Activated CD4-positive, alpha-beta memory T cell treated with anti-CD3 and anti-CD28 coated beads for 36 hours (primary cell): ENCODE measurements around the gene MMP24OS. TPM values are rescaled to one million over a fixed set of nuclear protein-coding genes. Genes with fewer than 3 reads are reported as not detected.
A peak's percentile ranks its signal among the peaks of the same experiment; 100 is the strongest.
"Not testable (repeated sequence)": the region's sequence is repeated elsewhere in the genome, so short reads cannot be mapped to it uniquely, and the experiment has no call there.

Experiments
- CTCF ChIA-PET: fragments of 350-600 bp; sonication (Branson Sonifier 250); formaldehyde crosslinking; loops from one replicate; lab custom pipeline; 2021; ENCODE audit warnings: antibody characterized with exemption, inconsistent platforms; lab: Charles Lee
- POLR2A ChIA-PET: fragments of 350-600 bp; sonication (Branson Sonifier 250); formaldehyde crosslinking; loops from one replicate; lab custom pipeline; 2021; ENCODE audit warnings: antibody characterized with exemption; lab: Charles Lee
- DNase-seq: peaks from one replicate; pipeline ENCODE4 v3.0.0-alpha.2; 2020
- H3K27ac Mint-ChIP-seq: one replicate; pipeline ENCODE4 v1.8.0; 2021; ENCODE audit warnings: mixed read lengths
- H3K27me3 Mint-ChIP-seq: one replicate; pipeline ENCODE4 v1.8.0; 2021; ENCODE audit warnings: mixed read lengths
- H3K36me3 Mint-ChIP-seq: one replicate; pipeline ENCODE4 v1.8.0; 2021; ENCODE audit warnings: mixed read lengths
- H3K4me1 Mint-ChIP-seq: one replicate; pipeline ENCODE4 v1.8.0; 2021; ENCODE audit warnings: low read depth, mixed read lengths
- H3K4me3 Mint-ChIP-seq: one replicate; pipeline ENCODE4 v1.8.0; 2021; ENCODE audit warnings: mild to moderate bottlenecking, mixed read lengths
- H3K9me3 Mint-ChIP-seq: one replicate; pipeline ENCODE4 v1.8.0; 2021; ENCODE audit warnings: mixed read lengths
- intact Hi-C: fragments of 100-400 bp; cut with micrococcal nuclease; formaldehyde crosslinking; loops from one replicate; pipeline ENCODE4 v1.15.1; 2023
- total RNA-seq, 2 experiments: library from RNA; stranded (reverse); gene quantifications; one replicate each; pipeline ENCODE4 v1.2.3, GENCODE V29; 2021

Gene MMP24OS
- total RNA-seq, 2 experiments from 2014 or later = 35.0 to 38.1 TPM

DNA sequence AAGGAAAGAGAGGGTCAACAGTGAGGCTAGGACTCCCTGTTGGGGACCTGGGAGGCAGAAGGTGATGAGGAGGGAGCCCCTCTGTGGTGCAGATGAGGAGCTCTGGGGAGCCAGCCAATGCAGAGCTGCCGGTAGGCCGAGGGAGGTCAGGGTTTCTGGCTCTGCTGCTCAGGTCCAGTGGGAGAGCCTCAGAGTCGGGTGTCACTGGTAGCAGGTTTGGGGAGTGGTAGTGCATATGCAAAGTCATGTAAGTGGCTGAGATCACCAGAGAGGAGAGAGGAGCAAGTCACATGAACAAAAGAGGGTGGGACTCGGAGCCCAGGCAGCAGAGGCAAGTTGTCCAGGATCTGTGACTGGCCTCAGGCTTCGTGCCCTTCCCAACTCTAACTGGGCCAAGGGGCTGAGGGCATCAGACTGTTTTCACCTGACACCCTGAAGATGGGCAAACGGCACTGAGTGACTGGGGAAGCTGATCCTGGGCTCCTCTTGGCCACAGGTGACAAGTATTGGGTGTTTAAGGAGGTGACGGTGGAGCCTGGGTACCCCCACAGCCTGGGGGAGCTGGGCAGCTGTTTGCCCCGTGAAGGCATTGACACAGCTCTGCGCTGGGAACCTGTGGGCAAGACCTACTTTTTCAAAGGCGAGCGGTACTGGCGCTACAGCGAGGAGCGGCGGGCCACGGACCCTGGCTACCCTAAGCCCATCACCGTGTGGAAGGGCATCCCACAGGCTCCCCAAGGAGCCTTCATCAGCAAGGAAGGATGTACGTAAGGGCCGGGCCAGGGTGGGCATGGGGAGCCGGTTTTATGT is 6.6 kb downstream of the MMP24OS start:
- intact Hi-C loops = no loop called here
- CTCF ChIA-PET = no interaction called here
- no peak overlapping the region for H3K4me3 Mint-ChIP-seq
- no peaks in the 10 kb centered on the region for H3K9me3 Mint-ChIP-seq
- POLR2A ChIA-PET = no interaction called here
- no peak for DNase-seq
- H3K27me3 Mint-ChIP-seq = no peaks in the 10 kb centered on the region
- no peak overlapping the region for H3K27ac Mint-ChIP-seq
- H3K36me3 Mint-ChIP-seq = peaks cover 14% of the 10 kb centered on the region
- H3K4me1 Mint-ChIP-seq = peaks cover 3% of the 10 kb centered on the region

DNA sequence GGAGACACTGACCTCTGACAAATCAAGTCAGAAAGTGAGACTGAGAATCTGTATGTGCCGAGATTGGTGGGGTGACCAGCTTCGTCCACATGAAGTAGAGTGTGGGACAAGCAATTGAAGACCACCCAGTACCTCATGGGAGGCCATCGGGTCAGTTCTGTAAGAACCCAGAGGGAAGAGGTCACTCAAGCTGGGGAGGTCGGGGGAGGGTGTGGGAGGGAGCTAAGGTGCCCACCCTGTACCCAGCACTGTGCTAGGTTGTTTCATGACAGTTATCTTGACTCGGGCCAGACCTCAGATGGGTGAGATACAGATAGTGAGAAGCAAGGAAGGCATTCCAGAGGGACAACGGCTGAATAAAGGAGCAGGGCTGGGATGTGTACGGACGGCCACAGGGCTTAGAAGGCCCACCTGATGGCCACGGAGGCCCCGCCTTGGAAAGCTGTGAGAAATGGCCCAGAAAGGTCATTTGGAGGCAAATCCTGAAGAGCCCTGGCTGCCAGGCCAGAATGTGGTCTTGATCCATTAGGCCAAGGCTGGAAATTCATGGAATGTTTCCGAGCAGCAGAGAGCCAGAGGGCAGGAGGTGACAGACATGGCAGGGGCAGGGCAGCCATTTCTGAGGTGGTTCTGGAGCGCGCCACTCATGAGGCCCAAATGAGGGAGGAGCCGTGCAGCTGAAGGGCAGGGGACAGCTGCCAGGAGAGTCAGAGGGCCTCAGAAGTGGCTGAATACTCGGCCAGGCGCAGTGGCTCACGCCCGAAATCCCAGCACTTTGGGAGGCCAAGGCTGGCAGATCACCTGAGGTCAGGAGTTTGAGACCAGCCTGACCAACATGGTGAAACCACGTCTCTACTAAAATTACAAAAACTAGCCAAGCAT is 7.7 kb downstream of the MMP24OS start:
- H3K27ac Mint-ChIP-seq = no peak overlapping the region
- H3K4me3 Mint-ChIP-seq = no peak overlapping the region
- no peak for DNase-seq
- no peaks in the 10 kb centered on the region for H3K9me3 Mint-ChIP-seq
- H3K27me3 Mint-ChIP-seq = no peaks in the 10 kb centered on the region
- H3K36me3 Mint-ChIP-seq = peaks cover 11% of the 10 kb centered on the region
- intact Hi-C loops = no loop called here
- POLR2A ChIA-PET = no interaction called here
- peaks cover 2% of the 10 kb centered on the region for H3K4me1 Mint-ChIP-seq
- CTCF ChIA-PET = interaction anchor here (0.6 to 2.6 kb wide), 6 partner anchors 7 to 174 kb away, joined by 3 to 21 read pairs (median 4); partner anchors contain the start of genes EDEM2 and MMP24OS

DNA sequence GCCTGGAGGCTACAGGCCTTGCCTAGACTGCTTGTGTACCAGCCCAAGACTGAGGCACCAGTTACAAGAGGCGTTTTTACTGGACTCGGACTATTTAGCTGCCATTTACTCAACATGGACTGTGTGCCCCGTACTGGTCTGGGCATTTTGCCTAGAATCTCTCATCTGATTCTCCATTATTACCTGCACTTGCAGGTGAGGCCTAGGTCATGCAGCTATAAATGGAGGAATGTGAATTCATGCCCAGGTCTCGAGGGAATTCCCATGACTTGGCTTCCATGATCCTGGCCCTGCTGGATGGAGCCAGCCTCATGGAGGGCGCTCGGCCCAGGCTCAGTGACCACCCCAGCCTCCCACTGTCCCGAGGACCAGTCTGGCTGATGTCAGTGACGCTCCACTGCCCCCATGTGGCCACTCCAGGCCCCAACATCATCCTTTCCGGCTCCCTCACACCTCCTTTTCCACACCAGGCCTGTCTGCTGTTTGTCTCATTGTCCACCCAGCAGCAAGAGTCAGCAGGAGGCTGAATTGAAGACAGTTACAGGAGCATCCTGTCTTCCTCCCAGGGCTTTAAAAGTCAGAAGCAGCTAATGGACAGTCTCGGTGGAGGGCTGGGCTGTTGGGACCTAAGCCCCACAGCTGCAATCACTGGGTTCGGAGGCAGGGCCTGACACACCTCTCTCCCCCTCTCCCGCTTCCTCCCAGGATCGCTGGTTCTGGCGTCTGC is 8.7 kb downstream of the MMP24OS start:
- Mint-ChIP-seq H3K27ac (no peak overlapping the region), H3K27me3 (no peaks in the 10 kb centered on the region), H3K4me1 (peaks cover 2% of the 10 kb centered on the region), H3K36me3 (peaks cover 11% of the 10 kb centered on the region), H3K4me3 (no peak overlapping the region), H3K9me3 (no peaks in the 10 kb centered on the region)
- intact Hi-C loops = loop anchor here (2.0 to 10.0 kb wide), 2 partner anchors 124 to 434 kb away; no protein-coding TSS in a partner anchor
- DNase-seq = peak; percentile 65
- ChIA-PET CTCF (interaction anchor here (0.5 to 2.6 kb wide), 14 partner anchors 8 to 437 kb away, joined by 3 to 21 read pairs (median 4); partner anchors contain the start of genes EDEM2, GGT7 and MMP24OS), POLR2A (no interaction called here)

DNA sequence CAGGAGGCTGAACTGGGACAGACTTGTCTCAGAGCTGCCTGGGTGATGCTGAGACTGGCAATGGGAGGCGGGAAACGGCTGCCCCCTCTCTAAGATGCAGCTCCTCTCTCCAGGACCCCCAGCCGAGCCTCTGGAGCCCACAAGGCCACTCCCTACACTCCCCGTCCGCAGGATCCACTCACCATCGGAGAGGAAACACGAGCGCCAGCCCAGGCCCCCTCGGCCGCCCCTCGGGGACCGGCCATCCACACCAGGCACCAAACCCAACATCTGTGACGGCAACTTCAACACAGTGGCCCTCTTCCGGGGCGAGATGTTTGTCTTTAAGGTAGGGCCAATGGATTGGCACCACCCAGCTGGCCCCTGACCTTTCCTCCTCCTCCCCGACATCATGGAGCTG is 10.8 kb downstream of the MMP24OS start:
- POLR2A ChIA-PET = no interaction called here
- peaks cover 11% of the 10 kb centered on the region for H3K36me3 Mint-ChIP-seq

DNA sequence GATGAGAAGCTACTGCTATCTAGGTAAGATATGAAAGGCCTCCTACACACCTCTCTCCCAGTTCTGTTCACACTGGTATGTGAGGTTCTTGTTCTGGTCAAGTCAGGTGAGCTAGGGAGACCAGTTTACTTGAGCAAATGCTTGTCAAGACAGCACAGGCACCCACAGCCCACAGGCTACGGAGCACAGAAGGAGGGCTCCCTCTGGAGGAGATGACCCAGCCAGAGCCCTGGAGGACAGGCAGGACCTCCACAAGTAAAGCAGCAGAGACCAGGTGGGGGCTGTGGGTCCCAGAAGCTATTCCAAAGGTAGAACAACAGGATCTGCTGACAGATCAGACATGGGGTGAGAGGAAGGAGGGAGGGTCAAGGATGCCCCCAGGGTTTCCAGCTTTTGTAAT is 13.2 kb downstream of the MMP24OS start:
- DNase-seq = no peak
- Mint-ChIP-seq H3K36me3 (peaks cover 5% of the 10 kb centered on the region), H3K9me3 (no peaks in the 10 kb centered on the region), H3K27ac (no peak overlapping the region), H3K4me1 (no peaks in the 10 kb centered on the region), H3K27me3 (no peaks in the 10 kb centered on the region), H3K4me3 (no peak overlapping the region)
- intact Hi-C loops = loop anchor here (10.0 kb wide), 1 partner anchor 430 kb away; no protein-coding TSS in a partner anchor
- POLR2A ChIA-PET = interaction anchor here (1.3 kb wide), 1 partner anchor 13 kb away, joined by 3 read pairs; the partner anchor contains the start of gene MMP24OS
- CTCF ChIA-PET = no interaction called here

More for the DNA sequence above, 10.8 kb downstream of the MMP24OS start:
- CTCF ChIA-PET = interaction anchor here (1.4 kb wide), 1 partner anchor 171 kb away, joined by 4 read pairs; no protein-coding TSS in a partner anchor
- DNase-seq = no peak
- no peak overlapping the region for H3K27ac Mint-ChIP-seq
- H3K9me3 Mint-ChIP-seq = no peaks in the 10 kb centered on the region
- no peaks in the 10 kb centered on the region for H3K4me1 Mint-ChIP-seq
- intact Hi-C loops = loop anchor here (10.0 kb wide), 1 partner anchor 432 kb away; no protein-coding TSS in a partner anchor
- no peak overlapping the region for H3K4me3 Mint-ChIP-seq
- H3K27me3 Mint-ChIP-seq = no peaks in the 10 kb centered on the region

DNA sequence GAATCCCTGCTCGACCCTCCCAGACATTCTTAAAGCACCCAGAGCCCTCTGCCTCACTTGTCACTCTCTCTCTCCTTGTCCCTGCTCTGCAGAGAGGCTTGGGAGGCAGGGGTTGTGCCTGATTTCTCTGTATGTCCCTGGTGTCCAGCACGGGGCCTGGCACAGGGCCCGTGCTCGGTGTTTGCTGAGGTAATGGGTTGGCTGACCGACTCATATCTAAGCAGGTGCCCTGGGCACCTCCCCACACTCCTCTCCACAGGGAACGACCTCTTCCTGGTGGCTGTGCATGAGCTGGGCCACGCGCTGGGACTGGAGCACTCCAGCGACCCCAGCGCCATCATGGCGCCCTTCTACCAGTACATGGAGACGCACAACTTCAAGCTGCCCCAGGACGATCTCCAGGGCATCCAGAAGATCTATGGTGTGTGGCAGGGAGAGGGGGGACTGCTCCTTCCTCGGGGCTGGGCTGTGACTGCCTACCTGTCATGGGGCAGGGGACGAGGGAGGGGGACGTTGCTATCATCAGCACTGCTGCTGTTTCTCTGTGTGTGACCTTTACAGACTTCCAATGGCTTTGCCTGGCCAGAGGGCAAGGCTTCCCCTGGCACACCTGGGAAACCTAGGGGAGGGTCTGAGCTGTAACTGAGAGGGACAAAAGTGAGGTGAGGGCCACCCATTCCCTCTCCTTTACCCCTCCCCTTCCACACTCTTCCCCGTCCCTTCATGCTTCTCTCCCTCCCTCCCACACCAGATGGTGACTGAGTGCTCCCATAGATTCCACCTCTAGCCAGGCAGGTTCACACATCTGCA is 14.2 kb downstream of the MMP24OS start:
- intact Hi-C loops = loop anchor here (10.0 kb wide), 1 partner anchor 429 kb away; no protein-coding TSS in a partner anchor

DNA sequence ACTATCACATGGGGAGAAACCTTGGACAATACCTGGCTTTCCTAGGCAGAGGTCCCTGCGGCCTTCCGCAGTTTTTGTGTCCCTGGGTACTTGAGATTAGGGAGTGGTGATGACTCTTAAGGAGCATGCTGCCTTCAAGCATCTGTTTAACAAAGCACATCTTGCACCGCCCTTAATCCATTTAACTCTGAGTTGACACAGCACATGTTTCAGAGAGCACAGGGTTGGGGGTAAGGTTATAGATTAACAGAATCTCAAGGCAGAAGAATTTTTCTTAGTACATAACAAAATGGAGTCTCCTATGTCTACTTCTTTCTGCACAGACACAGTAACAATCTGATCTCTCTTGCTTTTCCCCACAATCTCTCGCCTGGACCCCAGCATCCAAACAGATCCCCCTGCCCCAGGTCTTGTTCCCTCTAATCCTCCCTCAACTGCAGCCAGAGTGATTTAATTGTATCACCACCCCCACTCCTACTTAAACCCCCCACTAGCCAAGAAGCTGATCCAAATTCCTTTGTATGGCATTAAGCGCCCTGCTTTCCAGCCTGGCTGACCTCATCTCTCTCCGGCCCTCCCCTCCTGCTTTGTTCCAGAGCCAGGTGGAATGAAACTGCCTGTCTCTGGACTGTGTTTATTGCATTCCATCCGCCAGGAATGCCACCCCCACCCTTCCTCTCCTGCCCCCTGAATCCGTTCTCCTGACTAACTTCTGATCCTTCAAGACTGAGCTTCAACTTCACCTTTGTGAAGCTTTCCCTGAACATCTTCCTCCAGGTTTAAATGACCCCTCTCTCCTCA is 15.0 kb downstream of the MMP24OS start:
- POLR2A ChIA-PET, H3K27ac Mint-ChIP-seq, H3K9me3 Mint-ChIP-seq, CTCF ChIA-PET, H3K27me3 Mint-ChIP-seq, H3K4me1 Mint-ChIP-seq, DNase-seq, H3K36me3 Mint-ChIP-seq, H3K4me3 Mint-ChIP-seq: not testable (repeated sequence)
- intact Hi-C loops = loop anchor here (10.0 kb wide), 1 partner anchor 428 kb away; no protein-coding TSS in a partner anchor

More for the DNA sequence above, 14.2 kb downstream of the MMP24OS start:
- Mint-ChIP-seq H3K36me3 (peaks cover 4% of the 10 kb centered on the region), H3K9me3 (no peaks in the 10 kb centered on the region), H3K4me3 (no peak overlapping the region), H3K4me1 (no peaks in the 10 kb centered on the region), H3K27ac (no peak overlapping the region), H3K27me3 (no peaks in the 10 kb centered on the region)
- CTCF ChIA-PET = no interaction called here
- POLR2A ChIA-PET = interaction anchor here (1.3 kb wide), 1 partner anchor 14 kb away, joined by 3 read pairs; the partner anchor contains the start of gene MMP24OS
- DNase-seq = no peak

DNA sequence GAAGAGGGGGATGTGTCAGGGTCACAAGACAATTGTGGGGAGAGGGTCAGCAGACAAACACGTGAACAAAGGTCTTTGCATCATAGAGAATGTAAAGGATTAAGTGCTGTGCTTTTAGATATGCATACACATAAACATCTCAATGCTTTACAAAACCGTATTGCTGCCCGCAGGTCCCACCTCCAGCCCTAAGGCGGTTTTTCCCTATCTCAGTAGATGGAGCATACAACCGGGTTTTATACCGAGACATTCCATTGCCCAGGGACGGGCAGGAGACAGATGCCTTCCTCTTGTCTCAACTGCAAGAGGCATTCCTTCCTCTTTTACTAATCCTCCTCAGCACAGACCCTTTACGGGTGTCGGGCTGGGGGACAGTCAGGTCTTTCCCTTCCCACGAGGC is 15.6 kb downstream of the MMP24OS start:
- intact Hi-C loops = loop anchor here (10.0 kb wide), 1 partner anchor 428 kb away; no protein-coding TSS in a partner anchor
- H3K36me3 Mint-ChIP-seq, POLR2A ChIA-PET, H3K27me3 Mint-ChIP-seq, CTCF ChIA-PET, H3K4me1 Mint-ChIP-seq, DNase-seq, H3K4me3 Mint-ChIP-seq, H3K27ac Mint-ChIP-seq, H3K9me3 Mint-ChIP-seq: not testable (repeated sequence)

DNA sequence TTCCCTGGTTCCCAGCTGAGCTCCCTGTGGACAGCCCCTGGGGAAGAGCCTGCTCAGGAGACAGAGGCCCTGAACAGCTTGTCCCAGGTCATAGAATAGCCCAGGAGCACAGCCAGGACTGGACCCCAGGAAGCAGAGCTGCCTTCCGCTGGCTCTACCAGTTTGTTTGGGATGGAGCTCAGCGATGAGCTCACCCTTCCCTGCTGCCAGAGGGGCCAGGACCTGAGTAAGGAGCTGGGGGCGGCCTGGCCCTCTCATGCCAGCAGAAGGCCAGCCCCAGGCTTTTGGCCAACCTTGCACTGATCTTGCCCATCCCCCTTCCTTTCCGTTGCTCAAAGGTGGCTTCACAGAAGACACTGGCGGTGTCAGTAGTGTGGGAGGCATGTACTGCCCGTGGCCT is 17.5 kb downstream of the MMP24OS start:
- no peak overlapping the region for H3K4me3 Mint-ChIP-seq
- no peak for DNase-seq
- no peaks in the 10 kb centered on the region for H3K27me3 Mint-ChIP-seq
- no peaks in the 10 kb centered on the region for H3K9me3 Mint-ChIP-seq
- H3K36me3 Mint-ChIP-seq = no peaks in the 10 kb centered on the region
- CTCF ChIA-PET = interaction anchor here (1.0 to 1.6 kb wide), 2 partner anchors 9 to 116 kb away, joined by 4 to 7 read pairs; no protein-coding TSS in a partner anchor
- H3K27ac Mint-ChIP-seq = no peak overlapping the region
- intact Hi-C loops = loop anchor here (10.0 kb wide), 1 partner anchor 426 kb away; no protein-coding TSS in a partner anchor
- H3K4me1 Mint-ChIP-seq = no peaks in the 10 kb centered on the region
- POLR2A ChIA-PET = no interaction called here
